SK-N-SH (cell line): ENCODE results near the gene SF3B4. TPM values are rescaled to one million over a fixed set of nuclear protein-coding genes. Genes with fewer than 3 reads are reported as not detected.

Source experiments
- CTCF ChIA-PET: fragments of 300-600, 350-600 bp; formaldehyde crosslinking; extraction: SDS; loops from one replicate; lab custom pipeline; 2021; lab: Yijun Ruan, JAX
- POLR2A ChIA-PET: fragments of 350-600 bp; sonication (Branson Sonifier 250); formaldehyde crosslinking; extraction: SDS; loops from one replicate; lab custom pipeline; 2020; ENCODE audit warnings: antibody characterized with exemption, inconsistent platforms; lab: Yijun Ruan, JAX
- DNase-seq: peaks from one replicate; pipeline ENCODE4 v3.0.0; 2012
- H2AFZ ChIP-seq: fragments of 200-600 bp; sonication (generic); 2 replicates; pipeline ENCODE4 v1.8.1; 2016; ENCODE audit warnings: antibody characterized with exemption, mild to moderate bottlenecking, low read depth
- H3F3A ChIP-seq: fragments of 200-600 bp; sonication (generic); replicated peaks from 2 replicates; pipeline ENCODE3; 2016; ENCODE audit warnings: antibody characterized with exemption, mild to moderate bottlenecking; ENCODE audit not compliant: insufficient read depth
- H3K27ac ChIP-seq, 2 experiments: fragments of 200-500 bp in 1 of 2; fragments of 200-600 bp in 1 of 2; sonication (Bioruptor generic) in 1 of 2; sonication (generic), shearing (Covaris generic) in 1 of 2; 2 replicates each; pipeline versions ENCODE4 v1.5.1 to v1.6.1; 2014 to 2016; ENCODE audit warnings: low read depth in 2 of 2, inconsistent platforms in 1 of 2, low read length in 1 of 2, mild to moderate bottlenecking in 1 of 2, mixed read lengths in 1 of 2
- H3K27me3 ChIP-seq: fragments of 200-600 bp; sonication (generic), shearing (Covaris generic); 2 replicates; pipeline ENCODE4 v1.6.1; 2016; ENCODE audit warnings: mixed run types; ENCODE audit not compliant: insufficient read depth
- H3K36me3 ChIP-seq, 2 experiments: fragments of 200-500 bp in 1 of 2; fragments of 200-600 bp in 1 of 2; sonication (Bioruptor generic) in 1 of 2; sonication (generic) in 1 of 2; replicated peaks in 1 of 2; 2 replicates each; pipeline versions ENCODE3 to v1.5.1; 2014 to 2016; ENCODE audit warnings: low read length in 1 of 2, mild to moderate bottlenecking in 1 of 2; ENCODE audit not compliant: insufficient read depth in 2 of 2, control insufficient read depth in 1 of 2
- H3K4me1 ChIP-seq, 2 experiments: fragments of 200-500 bp in 1 of 2; fragments of 200-600 bp in 1 of 2; sonication (Bioruptor generic) in 1 of 2; sonication (generic), shearing (Covaris generic) in 1 of 2; 2 replicates each; pipeline versions ENCODE4 v1.5.1 to v1.6.1; 2014 to 2016; ENCODE audit warnings: low read depth in 1 of 2, low read length in 1 of 2, mixed run types in 1 of 2; ENCODE audit not compliant: insufficient read depth in 2 of 2, control insufficient read depth in 1 of 2
- H3K4me2 ChIP-seq: fragments of 200-600 bp; sonication (generic), shearing (Covaris generic); 2 replicates; pipeline ENCODE4 v1.6.1; 2017; ENCODE audit warnings: mixed run types
- H3K4me3 ChIP-seq, 2 experiments: fragments of 200-500 bp in 1 of 2; fragments of 200-600 bp in 1 of 2; sonication (Bioruptor generic) in 1 of 2; sonication (generic), shearing (Covaris generic) in 1 of 2; 2 replicates each; pipeline versions ENCODE4 v1.5.1 to v1.8.1; 2014 to 2016; ENCODE audit warnings: low read depth in 2 of 2, inconsistent platforms in 1 of 2, low read length in 1 of 2, mild to moderate bottlenecking in 1 of 2, mixed read lengths in 1 of 2, moderate library complexity in 1 of 2
- H3K79me2 ChIP-seq: fragments of 200-600 bp; sonication (generic); 2 replicates; pipeline ENCODE4 v1.8.1; 2017; ENCODE audit warnings: mild to moderate bottlenecking; ENCODE audit not compliant: insufficient read depth
- H3K9ac ChIP-seq: fragments of 200-600 bp; sonication (generic); 2 replicates; pipeline ENCODE4 v1.6.1; 2017; ENCODE audit warnings: mixed run types
- H3K9me2 ChIP-seq: fragments of 200-600 bp; sonication (generic); 2 replicates; pipeline ENCODE4 v1.6.1; 2017; ENCODE audit warnings: mixed run types
- H3K9me3 ChIP-seq: fragments of 200-600 bp; sonication (generic); 2 replicates; pipeline ENCODE4 v1.6.1; 2017; ENCODE audit warnings: mixed run types, mild to moderate bottlenecking, moderate library complexity
- H4K20me1 ChIP-seq: fragments of 200-600 bp; sonication (generic); 2 replicates; pipeline ENCODE4 v1.6.1; 2017; ENCODE audit warnings: mild to moderate bottlenecking, mixed run types; ENCODE audit not compliant: insufficient read depth
- EP300 ChIP-seq, 2 experiments: IDR thresholded peaks; 2 replicates each; pipeline versions ENCODE4 v1.4.0 to v1.6.1; 2012; ENCODE audit warnings: borderline replicate concordance in 1 of 2, low read depth in 1 of 2, low read length in 1 of 2
- FOXM1 ChIP-seq: IDR thresholded peaks from 2 replicates; pipeline ENCODE4 v1.4.0; 2012; ENCODE audit warnings: low read depth, mild to moderate bottlenecking
- GABPA ChIP-seq: IDR thresholded peaks from 2 replicates; pipeline ENCODE4 v1.4.0; 2012; ENCODE audit warnings: low read depth, mild to moderate bottlenecking
- MEF2A ChIP-seq: IDR thresholded peaks from 2 replicates; pipeline ENCODE4 v1.4.0; 2012; ENCODE audit warnings: low read depth, borderline replicate concordance
- MXI1 ChIP-seq: IDR thresholded peaks from 2 replicates; pipeline ENCODE4 v1.6.1; 2012; ENCODE audit warnings: mild to moderate bottlenecking, low read depth, low read length, improper control_type of control experiment
- RXRA ChIP-seq: IDR thresholded peaks from 2 replicates; pipeline ENCODE4 v1.4.0; 2012; ENCODE audit warnings: low read depth, mild to moderate bottlenecking, borderline replicate concordance
- WGBS: methylation state at CpG from one replicate; pipeline ENCODE4 v1.1.6; 2017; ENCODE audit warnings: low lambda C conversion rate; 5-methylcytosine and 5-hydroxymethylcytosine counted together
- polyA plus RNA-seq, 3 experiments: library from polyadenylated mRNA; depleted of rRNA; stranded (reverse); fragments of >200 nt; gene quantifications; 2 replicates each; pipeline ENCODE4 v1.2.3, GENCODE V29; 2012
- TF ChIP-seq, protein P1 (sequence below): IDR thresholded peaks from 2 replicates; pipeline ENCODE4 v1.4.0; 2012; ENCODE audit warnings: low read depth, borderline replicate concordance
- TF ChIP-seq, protein P2 (sequence below): IDR thresholded peaks from 2 replicates; pipeline ENCODE4 v1.6.1; 2012; ENCODE audit warnings: mild to moderate bottlenecking, low read depth, low read length, moderate library complexity
- TF ChIP-seq, protein P3 (sequence below): IDR thresholded peaks from 2 replicates; pipeline ENCODE4 v1.4.0; 2012; ENCODE audit warnings: low read depth, borderline replicate concordance

SF3B4 gene
- polyA plus RNA-seq, 1 of the 3 experiments (the other 2 are of a cell fraction) = 54.3 TPM

DNA sequence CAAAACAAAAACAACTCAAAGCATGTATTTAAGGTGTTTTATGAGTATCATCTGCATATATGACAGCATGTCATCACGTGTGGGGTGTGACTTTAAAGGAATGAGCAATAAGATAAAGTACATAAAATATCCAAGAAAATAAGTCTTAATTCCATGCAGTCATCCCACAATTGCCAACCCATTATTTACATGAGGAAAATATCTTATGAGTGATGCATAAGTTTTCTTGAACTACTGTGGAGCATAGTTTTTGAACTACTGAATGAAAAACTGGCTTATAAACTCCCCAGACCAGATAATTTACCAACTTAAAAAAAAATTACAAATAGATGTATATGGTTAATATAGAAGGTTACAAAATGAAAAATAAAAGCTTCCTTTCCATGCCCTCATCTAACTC, 38.8 kb upstream of the SF3B4 start:
- Histone ChIP-seq H3K9me3 (no peaks in the 10 kb centered on the region), H3K4me3 (no peak overlapping the region), H3K79me2 (no peaks in the 10 kb centered on the region), H3K27ac (no peak overlapping the region), H2AFZ (no peak overlapping the region), H3K9me2 (no peaks in the 10 kb centered on the region), H3K36me3 (peaks cover 59 to 67% of the 10 kb centered on the region in 2 experiments), H3K4me1 (0 out of 4 replicates have a peak, but pooled peaks cover 0 to 3% of the 10 kb centered on the region in 2 experiments), H4K20me1 (no peaks in the 10 kb centered on the region), H3K27me3 (no peaks in the 10 kb centered on the region), H3K9ac (no peak overlapping the region), H3K4me2 (no peak overlapping the region), H3F3A (peaks cover 32% of the 10 kb centered on the region)
- POLR2A ChIA-PET = no interaction called here
- TF ChIP-seq, protein P1, sequence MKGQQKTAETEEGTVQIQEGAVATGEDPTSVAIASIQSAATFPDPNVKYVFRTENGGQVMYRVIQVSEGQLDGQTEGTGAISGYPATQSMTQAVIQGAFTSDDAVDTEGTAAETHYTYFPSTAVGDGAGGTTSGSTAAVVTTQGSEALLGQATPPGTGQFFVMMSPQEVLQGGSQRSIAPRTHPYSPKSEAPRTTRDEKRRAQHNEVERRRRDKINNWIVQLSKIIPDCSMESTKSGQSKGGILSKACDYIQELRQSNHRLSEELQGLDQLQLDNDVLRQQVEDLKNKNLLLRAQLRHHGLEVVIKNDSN = no peak
- TF ChIP-seq, protein P2, sequence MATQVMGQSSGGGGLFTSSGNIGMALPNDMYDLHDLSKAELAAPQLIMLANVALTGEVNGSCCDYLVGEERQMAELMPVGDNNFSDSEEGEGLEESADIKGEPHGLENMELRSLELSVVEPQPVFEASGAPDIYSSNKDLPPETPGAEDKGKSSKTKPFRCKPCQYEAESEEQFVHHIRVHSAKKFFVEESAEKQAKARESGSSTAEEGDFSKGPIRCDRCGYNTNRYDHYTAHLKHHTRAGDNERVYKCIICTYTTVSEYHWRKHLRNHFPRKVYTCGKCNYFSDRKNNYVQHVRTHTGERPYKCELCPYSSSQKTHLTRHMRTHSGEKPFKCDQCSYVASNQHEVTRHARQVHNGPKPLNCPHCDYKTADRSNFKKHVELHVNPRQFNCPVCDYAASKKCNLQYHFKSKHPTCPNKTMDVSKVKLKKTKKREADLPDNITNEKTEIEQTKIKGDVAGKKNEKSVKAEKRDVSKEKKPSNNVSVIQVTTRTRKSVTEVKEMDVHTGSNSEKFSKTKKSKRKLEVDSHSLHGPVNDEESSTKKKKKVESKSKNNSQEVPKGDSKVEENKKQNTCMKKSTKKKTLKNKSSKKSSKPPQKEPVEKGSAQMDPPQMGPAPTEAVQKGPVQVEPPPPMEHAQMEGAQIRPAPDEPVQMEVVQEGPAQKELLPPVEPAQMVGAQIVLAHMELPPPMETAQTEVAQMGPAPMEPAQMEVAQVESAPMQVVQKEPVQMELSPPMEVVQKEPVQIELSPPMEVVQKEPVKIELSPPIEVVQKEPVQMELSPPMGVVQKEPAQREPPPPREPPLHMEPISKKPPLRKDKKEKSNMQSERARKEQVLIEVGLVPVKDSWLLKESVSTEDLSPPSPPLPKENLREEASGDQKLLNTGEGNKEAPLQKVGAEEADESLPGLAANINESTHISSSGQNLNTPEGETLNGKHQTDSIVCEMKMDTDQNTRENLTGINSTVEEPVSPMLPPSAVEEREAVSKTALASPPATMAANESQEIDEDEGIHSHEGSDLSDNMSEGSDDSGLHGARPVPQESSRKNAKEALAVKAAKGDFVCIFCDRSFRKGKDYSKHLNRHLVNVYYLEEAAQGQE = no peak
- no peak for TF ChIP-seq GABPA
- WGBS = 85% methylated on average over 1 of the region's 1 CpG
- CTCF ChIA-PET = no interaction called here
- DNase-seq = no peak

DNA sequence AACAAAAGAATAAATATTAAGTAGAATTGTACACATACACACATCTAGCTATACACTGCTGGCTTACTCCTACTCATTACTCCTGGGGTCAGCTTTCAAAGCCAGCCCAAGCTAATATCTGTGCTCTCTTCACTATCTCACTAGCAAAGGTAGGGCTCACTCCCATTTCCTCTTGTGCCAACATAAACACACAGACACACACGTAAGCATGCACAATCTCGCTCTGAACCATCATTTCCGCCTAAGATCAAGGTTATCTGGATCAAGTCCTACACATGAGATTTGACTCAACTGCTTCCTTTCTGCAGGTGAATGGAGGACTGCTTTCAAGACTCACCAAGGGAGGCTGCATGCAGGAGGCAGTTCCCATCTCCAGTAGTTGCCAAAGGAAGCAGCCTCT, 37.8 kb upstream of the SF3B4 start:
- DNase-seq = no peak

More for the DNA sequence above, 37.8 kb upstream of the SF3B4 start:
- Histone ChIP-seq H3K27me3 (no peaks in the 10 kb centered on the region), H3K36me3 (peaks cover 49 to 73% of the 10 kb centered on the region in 2 experiments), H3K9me3 (no peaks in the 10 kb centered on the region), H4K20me1 (no peaks in the 10 kb centered on the region), H2AFZ (no peak overlapping the region), H3K79me2 (no peaks in the 10 kb centered on the region), H3K4me2 (no peak overlapping the region), H3K4me3 (no peak overlapping the region), H3K27ac (no peak overlapping the region), H3K4me1 (0 out of 4 replicates have a peak, but pooled peaks cover 0 to 3% of the 10 kb centered on the region in 2 experiments), H3F3A (peaks cover 32% of the 10 kb centered on the region), H3K9me2 (no peaks in the 10 kb centered on the region), H3K9ac (no peak overlapping the region)
- ChIA-PET CTCF (interaction anchor here (0.9 to 2.1 kb wide), 2 partner anchors 85 to 203 kb away, joined by 3 to 10 read pairs; no protein-coding TSS in a partner anchor), POLR2A (no interaction called here)
- TF ChIP-seq, protein P3, sequence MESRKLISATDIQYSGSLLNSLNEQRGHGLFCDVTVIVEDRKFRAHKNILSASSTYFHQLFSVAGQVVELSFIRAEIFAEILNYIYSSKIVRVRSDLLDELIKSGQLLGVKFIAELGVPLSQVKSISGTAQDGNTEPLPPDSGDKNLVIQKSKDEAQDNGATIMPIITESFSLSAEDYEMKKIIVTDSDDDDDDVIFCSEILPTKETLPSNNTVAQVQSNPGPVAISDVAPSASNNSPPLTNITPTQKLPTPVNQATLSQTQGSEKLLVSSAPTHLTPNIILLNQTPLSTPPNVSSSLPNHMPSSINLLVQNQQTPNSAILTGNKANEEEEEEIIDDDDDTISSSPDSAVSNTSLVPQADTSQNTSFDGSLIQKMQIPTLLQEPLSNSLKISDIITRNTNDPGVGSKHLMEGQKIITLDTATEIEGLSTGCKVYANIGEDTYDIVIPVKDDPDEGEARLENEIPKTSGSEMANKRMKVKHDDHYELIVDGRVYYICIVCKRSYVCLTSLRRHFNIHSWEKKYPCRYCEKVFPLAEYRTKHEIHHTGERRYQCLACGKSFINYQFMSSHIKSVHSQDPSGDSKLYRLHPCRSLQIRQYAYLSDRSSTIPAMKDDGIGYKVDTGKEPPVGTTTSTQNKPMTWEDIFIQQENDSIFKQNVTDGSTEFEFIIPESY = no peak
- TF ChIP-seq FOXM1 (no peak), RXRA (no peak), MEF2A (no peak), EP300 (IDR thresholded peaks at IDR 0.05; ENCODE audit: borderline replicate concordance in 1 of 2, low read depth in 1 of 2, low read length in 1 of 2) (no peak), MXI1 (no peak)
- 98% methylated on average over 3 of the region's 3 CpGs for WGBS
